Nephron (organoid): ENCODE data around the gene GBX2.

Experiments used
- H3K27ac Mint-ChIP-seq, 3 experiments: 2 replicates each; pipeline ENCODE4 v1.8.0; 2020; ENCODE audit warnings: mixed read lengths in 3 of 3, mild to moderate bottlenecking in 2 of 3, moderate library complexity in 1 of 3
- H3K27me3 Mint-ChIP-seq: 2 replicates; pipeline ENCODE4 v1.8.0; 2021; ENCODE audit warnings: low read depth, mild to moderate bottlenecking, moderate library complexity, mixed read lengths
- H3K36me3 Mint-ChIP-seq: 2 replicates; pipeline ENCODE4 v1.8.0; 2020; ENCODE audit warnings: low read depth, mixed read lengths
- H3K4me1 Mint-ChIP-seq: 2 replicates; pipeline ENCODE4 v1.8.0; 2020; ENCODE audit warnings: mixed read lengths
- H3K4me3 Mint-ChIP-seq, 3 experiments: 2 replicates each; pipeline ENCODE4 v1.8.0; 2020; ENCODE audit warnings: mild to moderate bottlenecking in 3 of 3, mixed read lengths in 3 of 3, moderate library complexity in 2 of 3
- H3K9me3 Mint-ChIP-seq: 2 replicates; pipeline ENCODE4 v1.8.0; 2020; ENCODE audit warnings: mixed read lengths
- CTCF ChIP-seq, 3 experiments: fragments of 200-600 bp; sonication (generic); IDR thresholded peaks; one replicate each; pipeline ENCODE4 v1.5.0; 2021; ENCODE audit warnings: antibody characterized with exemption in 3 of 3; ENCODE audit not compliant: unreplicated experiment in 3 of 3

Gene GBX2

GRCh38 chr2:236180831-236181453, 12.8 kb upstream of the GBX2 start:
- no peaks in the 10 kb centered on the region for H3K36me3 Mint-ChIP-seq
- H3K27ac Mint-ChIP-seq, result no peak overlapping the region
- peak overlapping the region; percentile 9 to 36 (median 33) for H3K4me3 Mint-ChIP-seq
- H3K9me3 Mint-ChIP-seq, result peaks cover 9% of the 10 kb centered on the region
- peaks cover 13% of the 10 kb centered on the region for H3K4me1 Mint-ChIP-seq
- peak; percentile 71 to 92 (median 78) for TF ChIP-seq CTCF (IDR thresholded peaks at IDR 0.05; ENCODE audit: unreplicated experiment in 3 of 3)
- H3K27me3 Mint-ChIP-seq, result peaks cover 91% of the 10 kb centered on the region

- Mint-ChIP-seq H3K4me1 (peaks cover 13% of the 10 kb centered on the region), H3K36me3 (no peaks in the 10 kb centered on the region), H3K27ac (no peak overlapping the region), H3K27me3 (peaks cover 92% of the 10 kb centered on the region), H3K4me3 (peak overlapping the region; percentile 72 to 84 (median 77)), H3K9me3 (peaks cover 9% of the 10 kb centered on the region)
- no peak for TF ChIP-seq CTCF (IDR thresholded peaks at IDR 0.05; ENCODE audit: unreplicated experiment in 3 of 3)
These were observed 12.1 kb upstream of the GBX2 start for GRCh38 chr2:236180076-236180816.

GRCh38 chr2:236179236-236180075, 11.3 kb upstream of the GBX2 start:
- H3K27me3 Mint-ChIP-seq, result peaks cover 97% of the 10 kb centered on the region
- peak overlapping the region; percentile 74 to 84 (median 78) for H3K4me3 Mint-ChIP-seq
- H3K9me3 Mint-ChIP-seq, result peaks cover 5% of the 10 kb centered on the region
- H3K36me3 Mint-ChIP-seq, result no peaks in the 10 kb centered on the region
- H3K27ac Mint-ChIP-seq, result no peak overlapping the region
- no peak for TF ChIP-seq CTCF (IDR thresholded peaks at IDR 0.05; ENCODE audit: unreplicated experiment in 3 of 3)
- H3K4me1 Mint-ChIP-seq, result peaks cover 14% of the 10 kb centered on the region

- Mint-ChIP-seq H3K4me1 (peaks cover 20% of the 10 kb centered on the region), H3K36me3 (no peaks in the 10 kb centered on the region), H3K9me3 (peaks cover 2% of the 10 kb centered on the region), H3K27ac (no peak overlapping the region), H3K4me3 (peak overlapping the region; percentile 74 to 84 (median 78)), H3K27me3 (peaks cover 97% of the 10 kb centered on the region)
- no peak for TF ChIP-seq CTCF (IDR thresholded peaks at IDR 0.05; ENCODE audit: unreplicated experiment in 3 of 3)
These were observed 10.7 kb upstream of the GBX2 start for GRCh38 chr2:236178890-236179235.

- H3K27ac Mint-ChIP-seq, result no peak overlapping the region
- H3K4me3 Mint-ChIP-seq, result peak overlapping the region; percentile 76 to 84 (median 81)
- H3K4me1 Mint-ChIP-seq, result peaks cover 21% of the 10 kb centered on the region
- H3K27me3 Mint-ChIP-seq, result peaks cover 98% of the 10 kb centered on the region
- H3K9me3 Mint-ChIP-seq, result no peaks in the 10 kb centered on the region
- H3K36me3 Mint-ChIP-seq, result no peaks in the 10 kb centered on the region
- TF ChIP-seq CTCF (IDR thresholded peaks at IDR 0.05; ENCODE audit: unreplicated experiment in 3 of 3), result peak; percentile 70 to 89 (median 76)
These were observed 10.0 kb upstream of the GBX2 start for GRCh38 chr2:236177967-236178889.
